Panc1 (cell line): ENCODE results near the gene UBAC1. TPM values are rescaled to one million over a fixed set of nuclear protein-coding genes. Genes with fewer than 3 reads are reported as not detected.

Source experiments
- ATAC-seq: fragments of 200-7000 bp; cut with Tn5 transposase; 2 replicates; pipeline ENCODE4 v1.9.1; 2020; ENCODE audit warnings: mild to moderate bottlenecking, moderate library complexity
- BruUV-seq: library from RNA; stranded (reverse); fragments of 400-500 nt; replicated peaks from 2 replicates; lab custom pipeline; 2021; lab: Mats Ljungman, UMichigan
- CTCF ChIA-PET: fragments of 300-600 bp; sonication (Branson Sonifier 250); formaldehyde crosslinking; loops from one replicate; lab custom pipeline; 2022; ENCODE audit warnings: antibody characterized with exemption; lab: Charles Lee
- POLR2A ChIA-PET: fragments of 300-600 bp; sonication (Branson Sonifier 250); formaldehyde crosslinking; loops from one replicate; lab custom pipeline; 2022; ENCODE audit warnings: antibody characterized with exemption; lab: Charles Lee
- DNase-seq: peaks from one replicate; pipeline ENCODE4 v3.0.0-alpha.2; 2010; ENCODE audit warnings: low read depth, low spot score
- H3K27ac ChIP-seq: 2 replicates; pipeline ENCODE4 v1.5.1; 2011; ENCODE audit warnings: mild to moderate bottlenecking, low read length, inconsistent platforms
- H3K27me3 ChIP-seq: fragments of 200-500 bp; sonication (Bioruptor generic); 2 replicates; pipeline ENCODE4 v1.6.0; 2014; ENCODE audit warnings: low read length, inconsistent platforms; ENCODE audit not compliant: control insufficient read depth, insufficient read depth
- H3K36me3 ChIP-seq: fragments of 200-500 bp; sonication (Bioruptor generic); 2 replicates; pipeline ENCODE4 v1.5.1; 2014; ENCODE audit warnings: inconsistent platforms, mild to moderate bottlenecking, low read length, moderate library complexity; ENCODE audit not compliant: control insufficient read depth, insufficient read depth
- H3K4me1 ChIP-seq: 2 replicates; pipeline ENCODE4 v1.5.1; 2011; ENCODE audit warnings: inconsistent platforms, mild to moderate bottlenecking, low read length, moderate library complexity; ENCODE audit not compliant: control insufficient read depth, insufficient read depth
- H3K4me3 ChIP-seq, 2 experiments: 2 replicates each; pipeline ENCODE4 v1.5.1; 2011 to 2012; ENCODE audit warnings: low read depth in 2 of 2, low read length in 2 of 2, mild to moderate bottlenecking in 2 of 2, inconsistent platforms in 1 of 2, moderate library complexity in 1 of 2
- H3K9me3 ChIP-seq: fragments of 200-500 bp; sonication (Bioruptor generic); 2 replicates; pipeline ENCODE4 v1.5.1; 2014; ENCODE audit warnings: low read depth, mild to moderate bottlenecking, inconsistent platforms, low read length, moderate library complexity; ENCODE audit not compliant: control insufficient read depth, insufficient read depth
- POLR2AphosphoS5 ChIP-seq: IDR thresholded peaks from 2 replicates; pipeline ENCODE4 v1.6.1; 2012; ENCODE audit warnings: mild to moderate bottlenecking, low read depth, low read length, moderate library complexity
- SIN3A ChIP-seq: IDR thresholded peaks from 2 replicates; pipeline ENCODE4 v1.6.1; 2012; ENCODE audit warnings: low read depth, mild to moderate bottlenecking, low read length, moderate library complexity, borderline replicate concordance; ENCODE audit not compliant: insufficient read depth
- TCF7L2 ChIP-seq: IDR thresholded peaks from 2 replicates; pipeline ENCODE4 v1.6.1; 2011; ENCODE audit warnings: mild to moderate bottlenecking, low read depth, low read length, inconsistent platforms
- in situ Hi-C: cut with HindIII; loops from 2 replicates; pipeline ENCODE4 v1.10.0; 2016; ENCODE audit warnings: low sequenced_read_pairs, low pct_unique_long_range_greater_than_20kb
- intact Hi-C: fragments of 100-400 bp; cut with micrococcal nuclease; formaldehyde crosslinking; loops from one replicate; pipeline ENCODE4 v1.10.0; 2022; ENCODE audit not compliant: unreplicated experiment
- total RNA-seq: library from RNA; stranded (reverse); gene quantifications from one replicate; pipeline ENCODE4 v1.2.1, GENCODE V29; 2021; ENCODE audit not compliant: unreplicated experiment
- TF ChIP-seq, protein P1 (sequence below): fragments of 450-650 bp; IDR thresholded peaks from 2 replicates; pipeline ENCODE4 v1.5.1; 2017; ENCODE audit warnings: mild to moderate bottlenecking
- TF ChIP-seq, protein P2 (sequence below), 2 experiments: IDR thresholded peaks; 2 replicates each; pipeline ENCODE4 v1.6.1; 2011 to 2012; ENCODE audit warnings: low read depth in 2 of 2, control low read depth in 1 of 2, low read length in 1 of 2, mild to moderate bottlenecking in 1 of 2, moderate library complexity in 1 of 2; ENCODE audit not compliant: insufficient read depth in 1 of 2

UBAC1 gene
- total RNA-seq, 1 experiment from 2014 or later, result 38.0 TPM

DNA sequence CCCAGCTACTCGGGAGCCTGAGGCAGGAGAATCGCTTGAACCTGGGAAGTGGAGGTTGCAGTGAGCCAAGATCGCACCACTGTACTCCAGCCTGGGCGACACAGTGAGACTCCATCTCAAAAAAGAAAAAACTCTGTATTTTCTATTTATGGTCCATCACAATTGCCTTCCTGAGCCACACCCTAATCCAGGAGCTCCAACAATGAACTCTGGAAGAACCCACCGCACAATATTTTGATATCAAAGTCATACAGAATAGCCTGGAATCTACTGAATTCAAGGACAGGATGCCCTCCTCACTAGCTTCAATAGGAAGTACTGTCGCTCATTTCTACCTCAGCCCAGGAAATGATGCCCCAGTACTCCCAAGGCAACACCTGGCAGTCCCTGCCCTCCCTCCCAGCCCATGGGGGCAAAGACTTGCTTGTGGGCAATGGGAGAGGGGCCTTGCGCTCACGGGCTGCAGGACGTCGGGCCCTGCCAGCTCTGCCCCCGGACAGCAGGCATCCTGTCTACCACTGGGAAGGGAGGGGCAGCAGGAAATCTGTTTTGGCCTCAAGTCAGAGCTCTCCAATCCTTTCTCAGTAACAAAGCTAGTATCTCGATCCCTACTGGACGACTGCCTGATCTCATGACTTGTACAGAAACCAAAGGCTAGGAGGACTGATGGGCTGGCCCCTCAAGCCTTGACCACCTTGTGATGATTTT lies 19.7 kb downstream of the UBAC1 start:
- in situ Hi-C loops, result no loop called here
- ChIA-PET CTCF (no interaction called here), POLR2A (no interaction called here)
- ATAC-seq (no peak), DNase-seq (no peak)
- no peak for TF ChIP-seq POLR2AphosphoS5
- no peak for TF ChIP-seq SIN3A
- TF ChIP-seq, protein P1, sequence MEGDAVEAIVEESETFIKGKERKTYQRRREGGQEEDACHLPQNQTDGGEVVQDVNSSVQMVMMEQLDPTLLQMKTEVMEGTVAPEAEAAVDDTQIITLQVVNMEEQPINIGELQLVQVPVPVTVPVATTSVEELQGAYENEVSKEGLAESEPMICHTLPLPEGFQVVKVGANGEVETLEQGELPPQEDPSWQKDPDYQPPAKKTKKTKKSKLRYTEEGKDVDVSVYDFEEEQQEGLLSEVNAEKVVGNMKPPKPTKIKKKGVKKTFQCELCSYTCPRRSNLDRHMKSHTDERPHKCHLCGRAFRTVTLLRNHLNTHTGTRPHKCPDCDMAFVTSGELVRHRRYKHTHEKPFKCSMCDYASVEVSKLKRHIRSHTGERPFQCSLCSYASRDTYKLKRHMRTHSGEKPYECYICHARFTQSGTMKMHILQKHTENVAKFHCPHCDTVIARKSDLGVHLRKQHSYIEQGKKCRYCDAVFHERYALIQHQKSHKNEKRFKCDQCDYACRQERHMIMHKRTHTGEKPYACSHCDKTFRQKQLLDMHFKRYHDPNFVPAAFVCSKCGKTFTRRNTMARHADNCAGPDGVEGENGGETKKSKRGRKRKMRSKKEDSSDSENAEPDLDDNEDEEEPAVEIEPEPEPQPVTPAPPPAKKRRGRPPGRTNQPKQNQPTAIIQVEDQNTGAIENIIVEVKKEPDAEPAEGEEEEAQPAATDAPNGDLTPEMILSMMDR, result no peak
- no peak for TF ChIP-seq TCF7L2
- TF ChIP-seq, protein P2, sequence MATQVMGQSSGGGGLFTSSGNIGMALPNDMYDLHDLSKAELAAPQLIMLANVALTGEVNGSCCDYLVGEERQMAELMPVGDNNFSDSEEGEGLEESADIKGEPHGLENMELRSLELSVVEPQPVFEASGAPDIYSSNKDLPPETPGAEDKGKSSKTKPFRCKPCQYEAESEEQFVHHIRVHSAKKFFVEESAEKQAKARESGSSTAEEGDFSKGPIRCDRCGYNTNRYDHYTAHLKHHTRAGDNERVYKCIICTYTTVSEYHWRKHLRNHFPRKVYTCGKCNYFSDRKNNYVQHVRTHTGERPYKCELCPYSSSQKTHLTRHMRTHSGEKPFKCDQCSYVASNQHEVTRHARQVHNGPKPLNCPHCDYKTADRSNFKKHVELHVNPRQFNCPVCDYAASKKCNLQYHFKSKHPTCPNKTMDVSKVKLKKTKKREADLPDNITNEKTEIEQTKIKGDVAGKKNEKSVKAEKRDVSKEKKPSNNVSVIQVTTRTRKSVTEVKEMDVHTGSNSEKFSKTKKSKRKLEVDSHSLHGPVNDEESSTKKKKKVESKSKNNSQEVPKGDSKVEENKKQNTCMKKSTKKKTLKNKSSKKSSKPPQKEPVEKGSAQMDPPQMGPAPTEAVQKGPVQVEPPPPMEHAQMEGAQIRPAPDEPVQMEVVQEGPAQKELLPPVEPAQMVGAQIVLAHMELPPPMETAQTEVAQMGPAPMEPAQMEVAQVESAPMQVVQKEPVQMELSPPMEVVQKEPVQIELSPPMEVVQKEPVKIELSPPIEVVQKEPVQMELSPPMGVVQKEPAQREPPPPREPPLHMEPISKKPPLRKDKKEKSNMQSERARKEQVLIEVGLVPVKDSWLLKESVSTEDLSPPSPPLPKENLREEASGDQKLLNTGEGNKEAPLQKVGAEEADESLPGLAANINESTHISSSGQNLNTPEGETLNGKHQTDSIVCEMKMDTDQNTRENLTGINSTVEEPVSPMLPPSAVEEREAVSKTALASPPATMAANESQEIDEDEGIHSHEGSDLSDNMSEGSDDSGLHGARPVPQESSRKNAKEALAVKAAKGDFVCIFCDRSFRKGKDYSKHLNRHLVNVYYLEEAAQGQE (IDR thresholded peaks at IDR 0.05; ENCODE audit: insufficient read depth in 1 of 2, low read depth in 2 of 2, low read length in 1 of 2), result no peak
- no peaks in the 10 kb centered on the region for H3K4me1 ChIP-seq
- no peaks in the 10 kb centered on the region for H3K9me3 ChIP-seq
- no peak overlapping the region for H3K4me3 ChIP-seq
- H3K27ac ChIP-seq, result no peak overlapping the region
- H3K36me3 ChIP-seq, result no peaks in the 10 kb centered on the region
- intact Hi-C loops, result no loop called here
- H3K27me3 ChIP-seq, result no peaks in the 10 kb centered on the region
- no TSS peak for BruUV-seq

DNA sequence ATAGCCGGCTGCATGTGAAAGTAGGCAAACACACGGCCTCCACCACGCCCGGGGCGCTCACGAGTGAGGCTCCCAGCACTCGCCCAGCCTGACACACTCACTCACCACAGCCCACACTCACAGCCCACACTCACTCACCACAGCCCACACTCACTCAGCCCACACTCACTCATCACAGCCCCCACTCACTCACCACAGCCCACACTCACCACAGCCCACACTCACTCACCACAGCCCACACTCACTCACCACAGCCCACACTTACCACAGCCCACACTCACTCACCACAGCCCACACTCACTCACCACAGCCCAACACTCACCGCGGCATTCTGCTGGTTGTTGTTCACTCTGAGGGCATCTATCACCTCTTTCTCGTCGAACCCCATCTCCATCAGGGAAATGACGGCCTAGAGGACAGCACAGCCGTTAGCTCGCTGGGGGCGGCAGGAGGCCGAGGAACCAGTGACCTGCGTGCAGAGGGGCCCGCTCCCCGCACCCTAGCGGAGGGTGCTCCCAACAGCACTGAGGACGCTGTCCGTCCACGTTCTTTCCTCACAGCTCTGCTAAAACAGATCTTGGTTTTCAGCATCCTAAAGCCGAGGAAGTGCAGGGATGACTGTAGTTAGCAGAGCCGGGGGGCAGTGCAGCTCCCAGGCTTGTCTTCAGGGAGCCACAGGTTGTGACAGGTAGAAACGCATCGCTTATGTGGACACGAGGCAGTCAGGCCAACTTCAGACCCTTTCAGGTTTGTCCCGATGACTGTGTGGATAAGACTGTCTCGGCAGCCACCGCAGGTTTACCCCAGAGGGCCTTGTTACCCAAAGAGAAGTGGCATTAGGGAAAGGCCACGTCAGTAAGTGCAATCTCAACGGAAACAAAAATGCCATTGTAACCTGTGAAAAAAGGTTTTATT lies 21.6 kb downstream of the UBAC1 start:
- in situ Hi-C loops, result no loop called here
- H3K36me3 ChIP-seq, result no peaks in the 10 kb centered on the region
- no peak overlapping the region for H3K27ac ChIP-seq
- no peak for ATAC-seq
- POLR2A ChIA-PET, result no interaction called here
- no peaks in the 10 kb centered on the region for H3K9me3 ChIP-seq
- CTCF ChIA-PET, result interaction anchor here (0.7 kb wide), 1 partner anchor 176 kb away, joined by 6 read pairs; no protein-coding TSS in a partner anchor
- DNase-seq, result no peak
- no peaks in the 10 kb centered on the region for H3K27me3 ChIP-seq
- no peaks in the 10 kb centered on the region for H3K4me1 ChIP-seq
- intact Hi-C loops, result no loop called here
- H3K4me3 ChIP-seq, result no peak overlapping the region
- no peak for TF ChIP-seq POLR2AphosphoS5
- TF ChIP-seq, protein P2 (IDR thresholded peaks at IDR 0.05; ENCODE audit: insufficient read depth in 1 of 2, low read depth in 2 of 2, low read length in 1 of 2), result no peak
- TF ChIP-seq, protein P1, result no peak
- no peak for TF ChIP-seq TCF7L2
- TF ChIP-seq SIN3A, result no peak
- no TSS peak for BruUV-seq
